Spinal cord (tissue), 10 donors: Measurements from ENCODE around the gene FER1L5. TPM values are rescaled to one million over a fixed set of nuclear protein-coding genes. Genes with fewer than 3 reads are reported as not detected.
"Not testable (repeated sequence)": the region's sequence is repeated elsewhere in the genome, so short reads cannot be mapped to it uniquely, and the experiment has no call there.

Experiments
- DNase-seq, 6 donors: peaks; one replicate each; pipeline versions ENCODE4 v3.0.0 to v3.0.0-alpha.2; 2013 to 2015; ENCODE audit warnings: low spot score in 6 of 6, low read depth in 4 of 6
- H3K27ac ChIP-seq: one replicate; pipeline ENCODE4 v1.5.1; 2013; ENCODE audit warnings: low read depth, low read length, control low read depth
- H3K27me3 ChIP-seq: one replicate; pipeline ENCODE4 v1.6.1; 2013; ENCODE audit warnings: low read length; ENCODE audit not compliant: control insufficient read depth, insufficient read depth
- H3K36me3 ChIP-seq: one replicate; pipeline ENCODE4 v1.6.1; 2013; ENCODE audit warnings: low read length; ENCODE audit not compliant: control insufficient read depth, insufficient read depth
- H3K4me1 ChIP-seq: one replicate; pipeline ENCODE4 v1.6.1; 2013; ENCODE audit warnings: low read length; ENCODE audit not compliant: control insufficient read depth, insufficient read depth
- H3K4me3 ChIP-seq: one replicate; pipeline ENCODE4 v1.5.1; 2013; ENCODE audit warnings: low read depth, low read length, control low read depth
- H3K9me3 ChIP-seq: one replicate; pipeline ENCODE4 v1.6.1; 2013; ENCODE audit warnings: low read length; ENCODE audit not compliant: control insufficient read depth, insufficient read depth
- WGBS: methylation state at CpG from one replicate; pipeline ENCODE4 v1.1.5; 2013; ENCODE audit warnings: missing lambda C conversion rate; ENCODE audit not compliant: insufficient coverage; 5-methylcytosine and 5-hydroxymethylcytosine counted together
- polyA plus RNA-seq, 2 donors: library from polyadenylated mRNA; unstranded; fragments of 120-200 nt; gene quantifications; one replicate each; pipeline ENCODE4 v1.2.1, GENCODE V29; 2013; ENCODE audit not compliant: insufficient read length in 2 of 2
- total RNA-seq, 2 donors: library from RNA; depleted of rRNA in 1 of 2; stranded (reverse); fragments of 120-200 nt in 1 of 2; fragments of >200 nt in 1 of 2; gene quantifications; one replicate each; pipeline versions ENCODE4 v1.2.3 to v1.2.4, GENCODE V29; 2013 to 2014
- donor health status: healthy.

The FER1L5 gene
- total and polyA plus RNA-seq, 4 donors: 0.27 to 0.66 (median 0.43) TPM

DNA sequence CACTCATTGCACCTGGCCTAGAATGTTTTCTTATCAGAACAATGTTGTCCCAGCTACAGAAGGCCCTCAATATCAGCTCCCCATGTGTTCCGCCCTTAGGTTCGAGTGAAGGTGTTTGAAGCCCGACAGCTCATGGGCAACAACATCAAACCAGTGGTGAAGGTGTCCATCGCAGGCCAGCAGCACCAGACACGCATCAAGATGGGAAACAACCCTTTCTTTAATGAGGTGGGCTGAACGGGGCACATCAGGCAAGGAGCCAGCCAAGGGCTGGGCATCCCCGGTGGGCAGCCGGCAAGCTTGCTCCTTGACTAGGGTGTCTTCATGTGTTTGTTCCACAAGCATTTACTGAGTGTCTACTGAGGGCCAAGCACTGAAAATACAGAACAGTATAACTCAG is 9.2 kb downstream of the FER1L5 start:
- Histone ChIP-seq H3K36me3 (no peaks in the 10 kb centered on the region), H3K4me3 (no peak overlapping the region), H3K27ac (no peak overlapping the region), H3K4me1 (no peaks in the 10 kb centered on the region), H3K9me3 (no peaks in the 10 kb centered on the region), H3K27me3 (no peaks in the 10 kb centered on the region)
- 91% methylated on average over 8 of the region's 8 CpGs for WGBS
- no peak for DNase-seq

- not testable (repeated sequence) for H3K4me1 ChIP-seq, H3K4me3 ChIP-seq, H3K9me3 ChIP-seq, H3K36me3 ChIP-seq, H3K27ac ChIP-seq, DNase-seq, H3K27me3 ChIP-seq
- no CpG with 5 or more reads among the region's 7 CpGs for WGBS
Measured at GRCh38 chr2:96654791-96655190, 12.2 kb downstream of the FER1L5 start.

DNA sequence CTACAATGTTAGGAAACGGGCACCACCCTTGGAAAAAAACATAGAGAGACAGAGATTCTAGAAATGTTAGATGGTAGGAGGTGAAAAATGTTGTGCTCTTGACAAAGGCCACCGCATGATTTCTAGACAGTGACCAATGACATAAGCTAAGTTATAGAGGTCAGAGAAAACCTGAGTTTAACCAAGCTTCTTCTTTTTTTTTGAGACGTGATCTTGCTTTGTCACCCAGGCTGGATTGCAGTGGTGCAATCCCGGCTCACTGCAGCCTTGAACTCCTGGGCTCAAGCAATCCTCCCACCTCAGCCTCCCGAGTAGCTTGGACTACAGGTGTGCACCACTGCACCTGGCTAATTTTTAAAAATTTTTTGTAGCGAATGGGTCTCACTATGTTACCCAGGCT is 13.0 kb downstream of the FER1L5 start:
- H3K9me3 ChIP-seq: no peaks in the 10 kb centered on the region
- no peaks in the 10 kb centered on the region for H3K27me3 ChIP-seq
- 95% methylated on average over 5 of the region's 6 CpGs for WGBS
- no peak for DNase-seq
- H3K4me3 ChIP-seq: no peak overlapping the region
- no peaks in the 10 kb centered on the region for H3K4me1 ChIP-seq
- no peak overlapping the region for H3K27ac ChIP-seq
- H3K36me3 ChIP-seq: no peaks in the 10 kb centered on the region

GRCh38 chr2:96656540-96656939 is 14.0 kb downstream of the FER1L5 start:
- no peaks in the 10 kb centered on the region for H3K4me1 ChIP-seq
- peak in 1 of 6 donors; percentile 11 for DNase-seq
- H3K27ac ChIP-seq: no peak overlapping the region
- no peak overlapping the region for H3K4me3 ChIP-seq
- no peaks in the 10 kb centered on the region for H3K36me3 ChIP-seq
- no peaks in the 10 kb centered on the region for H3K27me3 ChIP-seq
- no peaks in the 10 kb centered on the region for H3K9me3 ChIP-seq

- H3K9me3 ChIP-seq: no peaks in the 10 kb centered on the region
- H3K4me1 ChIP-seq: no peaks in the 10 kb centered on the region
- H3K36me3 ChIP-seq: no peaks in the 10 kb centered on the region
- H3K27ac ChIP-seq: no peak overlapping the region
- H3K4me3 ChIP-seq: no peak overlapping the region
- no peaks in the 10 kb centered on the region for H3K27me3 ChIP-seq
- 92% methylated on average over 6 of the region's 6 CpGs for WGBS
- DNase-seq: no peak
Measured at GRCh38 chr2:96661324-96661723, 18.8 kb downstream of the FER1L5 start.

- no peaks in the 10 kb centered on the region for H3K4me1 ChIP-seq
- no peaks in the 10 kb centered on the region for H3K27me3 ChIP-seq
- no peak for DNase-seq
- H3K27ac ChIP-seq: no peak overlapping the region
- 98% methylated on average over 7 of the region's 9 CpGs for WGBS
- no peak overlapping the region for H3K4me3 ChIP-seq
- no peaks in the 10 kb centered on the region for H3K9me3 ChIP-seq
- H3K36me3 ChIP-seq: no peaks in the 10 kb centered on the region
Measured at GRCh38 chr2:96662360-96662759, 19.8 kb downstream of the FER1L5 start.

- no peak for DNase-seq
- no peaks in the 10 kb centered on the region for H3K4me1 ChIP-seq
- no peak overlapping the region for H3K27ac ChIP-seq
- H3K27me3 ChIP-seq: no peaks in the 10 kb centered on the region
- WGBS: 89% methylated on average over 2 of the region's 5 CpGs
- H3K4me3 ChIP-seq: no peak overlapping the region
- H3K9me3 ChIP-seq: no peaks in the 10 kb centered on the region
- H3K36me3 ChIP-seq: no peaks in the 10 kb centered on the region
Measured at GRCh38 chr2:96663177-96663576, 20.6 kb downstream of the FER1L5 start.

DNA sequence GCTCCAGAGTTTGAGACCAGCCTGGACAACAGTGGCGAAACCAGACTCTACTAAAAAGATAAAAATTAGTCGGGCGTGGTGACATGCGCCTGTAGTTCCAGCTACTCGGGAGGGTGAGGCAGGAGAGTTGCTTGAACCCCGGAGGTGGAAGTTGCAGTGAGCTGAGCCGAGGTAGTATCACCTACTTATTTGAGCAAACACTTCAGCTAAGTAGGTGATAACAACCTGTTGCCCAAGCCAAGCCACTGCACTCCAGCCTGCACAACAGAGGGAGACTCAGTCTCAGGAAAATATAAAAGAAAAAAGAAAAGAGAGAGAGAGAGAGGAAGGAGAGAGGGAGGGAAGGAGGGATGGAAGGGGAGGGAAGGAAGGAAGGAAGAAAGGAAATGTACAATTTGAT is 21.3 kb downstream of the FER1L5 start:
- DNase-seq: no peak
- H3K27me3 ChIP-seq: no peaks in the 10 kb centered on the region
- H3K9me3 ChIP-seq: no peaks in the 10 kb centered on the region
- no peaks in the 10 kb centered on the region for H3K4me1 ChIP-seq
- no peaks in the 10 kb centered on the region for H3K36me3 ChIP-seq
- H3K4me3 ChIP-seq: no peak overlapping the region
- H3K27ac ChIP-seq: no peak overlapping the region
- WGBS: 100% methylated on average over 1 of the region's 7 CpGs

GRCh38 chr2:96664366-96664925 is 21.9 kb downstream of the FER1L5 start:
- no peaks in the 10 kb centered on the region for H3K27me3 ChIP-seq
- no peaks in the 10 kb centered on the region for H3K36me3 ChIP-seq
- WGBS: no CpG with 5 or more reads among the region's 3 CpGs
- H3K4me1 ChIP-seq: no peaks in the 10 kb centered on the region
- no peak overlapping the region for H3K4me3 ChIP-seq
- no peak overlapping the region for H3K27ac ChIP-seq
- no peaks in the 10 kb centered on the region for H3K9me3 ChIP-seq
- no peak for DNase-seq

GRCh38 chr2:96665083-96665569 is 22.6 kb downstream of the FER1L5 start:
- Histone ChIP-seq H3K27me3 (no peaks in the 10 kb centered on the region), H3K4me3 (no peak overlapping the region), H3K4me1 (no peaks in the 10 kb centered on the region), H3K36me3 (no peaks in the 10 kb centered on the region), H3K9me3 (no peaks in the 10 kb centered on the region), H3K27ac (no peak overlapping the region)
- no peak for DNase-seq
- WGBS: 80% methylated on average over 1 of the region's 3 CpGs
